GM18907 (cell line): Measurements from ENCODE around the gene FIBP.
"Not testable (repeated sequence)": the region's sequence is repeated elsewhere in the genome, so short reads cannot be mapped to it uniquely, and the experiment has no call there.

ENCODE experiments used
- ATAC-seq: cut with Tn5 transposase; IDR thresholded peaks from one replicate; pipeline ENCODE4 v1.9.1; 2021; ENCODE audit warnings: mild to moderate bottlenecking, moderate library complexity; ENCODE audit not compliant: unreplicated experiment

Gene FIBP

DNA sequence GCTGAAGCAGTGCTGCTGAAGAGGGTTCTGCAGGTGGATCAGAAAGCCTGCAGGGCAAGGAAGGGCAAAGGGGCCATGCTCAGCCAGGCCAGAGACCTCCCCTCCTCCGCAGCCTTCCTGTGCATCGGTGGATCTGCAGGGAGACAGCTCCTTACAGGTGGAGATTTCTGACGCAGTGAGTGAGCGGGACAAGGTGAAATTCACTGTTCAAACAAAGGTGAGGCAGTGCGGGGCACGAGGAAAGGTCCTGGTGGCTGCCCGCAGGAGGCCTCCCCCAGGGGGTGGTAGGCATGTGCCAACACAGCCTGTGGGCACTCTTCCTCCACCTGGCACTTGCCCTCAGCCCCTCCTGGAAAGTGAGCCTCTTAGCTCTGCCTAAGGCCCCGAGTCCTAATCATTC lies 38.9 kb downstream of the FIBP start:
- ATAC-seq: no peak

GRCh38 chr11:65848693-65849092 lies 39.6 kb downstream of the FIBP start:
- ATAC-seq: not testable (repeated sequence)

DNA sequence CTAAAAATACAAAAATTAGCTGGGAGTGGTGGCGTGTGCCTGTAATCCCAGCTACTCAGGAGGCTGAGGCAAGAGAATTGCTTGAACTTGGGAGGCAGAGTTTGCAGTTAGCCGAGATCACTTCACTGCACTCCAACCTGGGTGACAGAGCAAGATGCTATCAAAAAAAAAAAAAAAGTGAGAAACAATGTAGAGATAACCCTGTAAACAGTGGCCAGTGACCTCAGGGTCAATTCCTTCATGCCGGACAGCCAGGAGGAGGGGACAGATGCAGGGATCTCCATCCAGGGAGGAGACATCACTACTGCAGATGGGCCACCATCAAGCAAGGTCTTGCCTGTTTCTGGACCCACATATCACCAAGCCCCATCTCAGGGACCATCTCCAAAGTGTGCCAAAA lies 40.5 kb downstream of the FIBP start:
- no peak for ATAC-seq

- no peak for ATAC-seq
Observed at GRCh38 chr11:65844231-65844872, 43.9 kb downstream of the FIBP start.

DNA sequence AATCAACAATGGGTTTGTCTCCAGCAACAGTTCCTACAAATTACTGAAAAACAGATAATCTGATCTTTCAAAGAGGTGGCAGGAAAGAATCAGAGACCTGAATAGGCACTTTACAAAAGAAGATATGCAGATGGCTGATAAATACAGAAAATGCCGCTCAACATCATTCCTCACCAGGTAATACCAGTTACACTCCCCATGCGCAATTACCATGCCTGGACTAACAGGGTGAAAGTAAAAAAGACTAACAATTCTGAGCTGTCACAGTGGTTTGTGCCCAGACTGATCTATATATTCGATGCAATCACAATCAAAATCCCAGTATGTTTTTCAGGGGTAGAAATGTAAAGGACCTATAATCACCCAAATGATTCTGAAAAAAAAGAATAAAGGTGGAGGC lies 44.5 kb downstream of the FIBP start:
- ATAC-seq: no peak

DNA sequence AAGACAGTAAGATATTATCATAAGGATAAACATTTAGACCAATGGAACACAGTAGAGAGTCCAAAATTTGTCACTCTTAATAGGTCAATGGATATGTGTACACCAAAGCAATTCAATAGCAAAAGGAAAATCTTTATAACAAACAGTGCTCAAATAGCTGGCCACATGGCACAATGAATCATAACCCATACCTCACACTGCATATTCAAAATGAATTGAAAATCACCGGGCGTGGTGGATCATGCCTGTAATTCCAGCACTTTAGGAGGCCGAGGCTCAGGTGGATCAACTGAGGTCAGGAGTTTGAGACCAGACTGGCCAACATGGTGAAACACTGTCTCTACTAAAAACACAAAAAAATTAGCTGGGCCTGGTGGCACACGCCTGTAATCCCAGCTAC lies 46.1 kb downstream of the FIBP start:
- ATAC-seq: no peak

DNA sequence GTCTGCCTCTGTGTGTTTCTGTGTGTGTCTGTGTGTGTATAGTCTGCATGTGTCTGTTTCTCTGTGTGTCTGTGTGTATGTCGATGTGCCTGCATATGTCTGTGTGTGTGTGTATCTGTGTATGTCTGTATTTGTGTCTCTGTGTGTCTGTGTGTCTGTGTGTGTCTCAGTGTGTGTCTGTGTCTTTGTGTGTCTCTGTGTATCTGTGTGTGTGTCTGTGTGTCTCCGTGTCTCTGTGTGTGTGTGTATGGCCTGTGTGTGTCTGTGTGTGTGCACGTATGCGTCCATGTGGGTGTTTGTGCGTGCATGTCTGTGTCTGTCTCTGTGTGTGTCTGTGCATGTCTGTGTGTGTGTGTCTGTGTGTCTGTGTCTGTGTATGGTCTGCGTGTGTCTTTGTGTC lies 54.1 kb downstream of the FIBP start:
- no peak for ATAC-seq
